ENCODE measurements around the gene MYO3B.

DNA sequence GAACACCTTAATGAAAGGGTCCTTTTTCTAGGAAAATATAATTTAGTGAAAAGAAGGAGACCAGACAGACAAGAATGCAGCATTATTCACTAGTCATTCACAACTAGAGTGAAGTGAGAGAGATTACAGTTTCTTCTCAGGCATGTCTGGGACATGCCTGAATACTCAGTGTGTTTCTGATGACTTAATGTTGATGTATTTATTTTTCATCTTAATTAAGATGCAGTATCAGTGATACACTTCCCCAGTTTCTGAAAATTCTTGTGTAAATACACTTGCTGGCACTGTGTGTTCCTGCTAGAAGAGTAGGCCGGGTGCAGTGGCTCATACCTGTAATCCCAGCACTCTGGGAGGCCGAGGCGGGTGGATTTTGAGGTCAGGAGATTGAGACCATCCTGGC is 143.6 kb downstream of the MYO3B start:
- TF ChIP-seq, protein P1, sequence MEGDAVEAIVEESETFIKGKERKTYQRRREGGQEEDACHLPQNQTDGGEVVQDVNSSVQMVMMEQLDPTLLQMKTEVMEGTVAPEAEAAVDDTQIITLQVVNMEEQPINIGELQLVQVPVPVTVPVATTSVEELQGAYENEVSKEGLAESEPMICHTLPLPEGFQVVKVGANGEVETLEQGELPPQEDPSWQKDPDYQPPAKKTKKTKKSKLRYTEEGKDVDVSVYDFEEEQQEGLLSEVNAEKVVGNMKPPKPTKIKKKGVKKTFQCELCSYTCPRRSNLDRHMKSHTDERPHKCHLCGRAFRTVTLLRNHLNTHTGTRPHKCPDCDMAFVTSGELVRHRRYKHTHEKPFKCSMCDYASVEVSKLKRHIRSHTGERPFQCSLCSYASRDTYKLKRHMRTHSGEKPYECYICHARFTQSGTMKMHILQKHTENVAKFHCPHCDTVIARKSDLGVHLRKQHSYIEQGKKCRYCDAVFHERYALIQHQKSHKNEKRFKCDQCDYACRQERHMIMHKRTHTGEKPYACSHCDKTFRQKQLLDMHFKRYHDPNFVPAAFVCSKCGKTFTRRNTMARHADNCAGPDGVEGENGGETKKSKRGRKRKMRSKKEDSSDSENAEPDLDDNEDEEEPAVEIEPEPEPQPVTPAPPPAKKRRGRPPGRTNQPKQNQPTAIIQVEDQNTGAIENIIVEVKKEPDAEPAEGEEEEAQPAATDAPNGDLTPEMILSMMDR (IDR thresholded peaks at IDR 0.05; ENCODE audit: extremely low read depth in 1 of 2, insufficient read depth in 1 of 2, low read depth in 1 of 2, low read length in 2 of 2): no peak
- no peak for TF ChIP-seq POLR2A (IDR thresholded peaks at IDR 0.05; ENCODE audit: low read depth, low read length)
- TF ChIP-seq EZH2 (IDR thresholded peaks at IDR 0.05; ENCODE audit: borderline replicate concordance, low read depth, low read length, severe bottlenecking): no peak
- TF ChIP-seq, protein P2, sequence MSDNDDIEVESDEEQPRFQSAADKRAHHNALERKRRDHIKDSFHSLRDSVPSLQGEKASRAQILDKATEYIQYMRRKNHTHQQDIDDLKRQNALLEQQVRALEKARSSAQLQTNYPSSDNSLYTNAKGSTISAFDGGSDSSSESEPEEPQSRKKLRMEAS (IDR thresholded peaks at IDR 0.05; ENCODE audit: insufficient read depth, insufficient read length): no peak
